Heart left ventricle (tissue), 16 donors: Measurements from ENCODE around the gene KCNQ2. TPM values are rescaled to one million over a fixed set of nuclear protein-coding genes. Genes with fewer than 3 reads are reported as not detected.

Experiments used
- ATAC-seq, 4 donors: fragments of 200-7000 bp; cut with Tn5 transposase; one replicate each; pipeline ENCODE4 v1.9.1; 2020 to 2022; ENCODE audit warnings: moderate library complexity in 4 of 4, mild to moderate bottlenecking in 3 of 4, moderate number of reproducible peaks in 1 of 4
- DNase-seq, 5 donors: peaks; one replicate each; pipeline ENCODE4 v3.0.0-alpha.2; 2020
- H3K27ac ChIP-seq, 12 donors: fragments of 200-600 bp; sonication (generic) in 4 of 12; one replicate each; pipeline versions ENCODE4 v1.5.0 to v1.8.0; 2016 to 2022; ENCODE audit warnings: mild to moderate bottlenecking in 2 of 12
- H3K27me3 ChIP-seq, 9 donors: fragments of 200-600 bp; sonication (generic) in 2 of 9; one replicate each; pipeline versions ENCODE4 v1.5.1 to v1.8.0; 2016 to 2022; ENCODE audit warnings: mild to moderate bottlenecking in 3 of 9
- H3K36me3 ChIP-seq, 9 donors: fragments of 200-600 bp; sonication (generic) in 2 of 9; one replicate each; pipeline versions ENCODE4 v1.5.0 to v1.8.0; 2018 to 2022; ENCODE audit warnings: mild to moderate bottlenecking in 2 of 9
- H3K4me1 ChIP-seq, 12 donors: fragments of 200-600 bp; sonication (generic) in 4 of 12; one replicate each; pipeline versions ENCODE4 v1.5.0 to v1.8.0; 2016 to 2022; ENCODE audit warnings: mild to moderate bottlenecking in 3 of 12
- H3K4me3 ChIP-seq, 12 donors: fragments of 200-600 bp; sonication (generic) in 4 of 12; one replicate each; pipeline versions ENCODE4 v1.5.0 to v1.8.0; 2017 to 2022; ENCODE audit warnings: mild to moderate bottlenecking in 9 of 12, moderate library complexity in 4 of 12
- H3K9me3 ChIP-seq, 12 donors: fragments of 200-600 bp; sonication (generic) in 4 of 12; one replicate each; pipeline versions ENCODE4 v1.5.0 to v1.8.0; 2016 to 2022; ENCODE audit warnings: mild to moderate bottlenecking in 1 of 12
- POLR2A ChIP-seq, 2 donors: fragments of 450-650 bp; IDR thresholded peaks; one replicate each; pipeline ENCODE4 v1.6.1; 2017; ENCODE audit warnings: antibody characterized with exemption in 2 of 2, mild to moderate bottlenecking in 2 of 2, moderate library complexity in 2 of 2
- WGBS, 4 donors: extraction: QIAGEN DNeasy Blood & Tissue Kit in 2 of 4; methylation state at CpG; one replicate each; pipeline versions ENCODE4 v1.1.5 to v1.1.7; 2013 to 2018; 5-methylcytosine and 5-hydroxymethylcytosine counted together
- intact Hi-C, 10 donors: fragments of 100-400 bp; cut with DNase I; formaldehyde crosslinking; loops; one replicate each; pipeline versions ENCODE4 v1.11.1 to v1.14.2; 2022
- polyA plus RNA-seq, 2 donors: library from polyadenylated mRNA; stranded (reverse); fragments of 200-250 nt; gene quantifications; one replicate each; pipeline ENCODE4 v1.2.3, GENCODE V29; 2013
- total RNA-seq, 9 donors: library from RNA; depleted of rRNA in 2 of 9; stranded (reverse); fragments of >200 nt in 2 of 9; fragmentation: NEBNext Ultra II Directional in 3 of 9; extraction: Animal tissue kit (Norgen Biotek cat#: 25700) in 3 of 9; gene quantifications; one replicate each; pipeline versions ENCODE4 v1.1.0 to v1.2.4, GENCODE V29; 2016 to 2023
- TF ChIP-seq, protein P1 (sequence below), 12 donors: fragments of 200-600 bp; sonication (generic) in 4 of 12; IDR thresholded peaks; one replicate each; pipeline versions ENCODE4 v1.5.0 to v1.8.0; 2018 to 2022; ENCODE audit warnings: antibody characterized with exemption in 12 of 12, mild to moderate bottlenecking in 5 of 12
- donor health status: ischemic (EF 13 %, LVEDD 7.1; RV severe dilation, severe dysfunction).
- donor health status: healthy with polysubstance abuse.
- donor health status: DM: no; HTN: yes; CAD: no.
- donor health status: DM: no; HTN: no; CAD: no.
- donor health status: ischemic (EF 25% LVEDD 6.9; RV normal size, moderate dysfunction).
- donor health status: ischemic (EF 25% LVEDD 5.7; RV mildly dilated, moderate dysfunction).
- donor health status: healthy.
- donor health status: DM: yes; HTN: yes; CAD: no.
- donor health status: ischemic (EF 35%, LVEDD 5.7; RV mildly dilated, moderate dysfunction).
- donor health status: nonischemic (EF 11% LVEDD 7.7; RV severe dilation, severe dysfunction).
- donor health status: DM: yes; HTN: yes; CAD: no.
- donor health status: PGD.
- donor health status: ischemic (EF 29% LVEDD 5.4; RV normal size, mild dysfunction).
- donor health status: nonischemic (EF 23%, LVEDD 6.1; RV moderate dilation, normal function).

The KCNQ2 gene
- total and polyA plus RNA-seq, 11 donors, result 0.06 to 2.6 (median 0.65) TPM; not detected in 7

DNA sequence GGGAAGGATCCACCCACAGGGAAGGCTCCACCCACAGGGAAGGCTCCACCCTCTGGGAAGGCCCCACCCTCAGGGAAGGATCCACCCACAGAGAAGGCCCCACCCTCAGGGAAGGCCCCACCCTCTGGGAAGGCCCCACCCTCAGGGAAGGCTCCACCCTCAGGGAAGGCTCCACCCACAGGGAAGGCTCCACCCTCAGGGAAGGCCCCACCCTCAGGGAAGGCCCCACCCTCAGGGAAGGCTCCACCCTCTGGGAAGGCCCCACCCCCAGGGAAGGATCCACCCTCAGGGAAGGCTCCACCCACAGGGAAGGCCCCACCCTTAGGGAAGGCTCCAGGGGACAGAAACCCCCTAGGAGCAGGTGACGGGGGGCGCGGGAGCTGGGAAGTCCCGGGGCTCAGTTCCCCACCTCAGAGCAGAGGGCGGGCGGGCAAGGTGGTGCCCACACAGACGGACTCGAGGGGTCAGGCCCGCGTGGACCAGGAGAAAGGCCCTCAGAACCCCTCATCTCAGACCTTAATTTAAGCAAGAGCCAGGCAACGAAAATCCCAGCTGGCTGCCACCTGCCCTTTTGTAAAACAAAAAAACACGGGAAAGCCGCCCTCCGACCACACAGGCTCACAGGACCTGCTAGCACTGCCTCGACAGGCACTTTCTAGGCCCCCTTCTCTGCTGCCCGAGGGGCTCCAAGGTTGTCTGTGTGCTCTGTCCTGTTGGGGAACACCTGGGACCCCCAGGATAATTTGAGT lies 39.7 kb downstream of the KCNQ2 start:
- DNase-seq, result no peak
- Histone ChIP-seq H3K4me1 (peaks cover 0 to 7% (median 0%) of the 10 kb centered on the region in 12 donors), H3K36me3 (no peaks in the 10 kb centered on the region), H3K4me3 (no peak overlapping the region), H3K9me3 (no peaks in the 10 kb centered on the region), H3K27ac (no peak overlapping the region), H3K27me3 (peaks cover 0 to 5% (median 0%) of the 10 kb centered on the region in 9 donors)
- TF ChIP-seq POLR2A (IDR thresholded peaks at IDR 0.05), result no peak
- TF ChIP-seq, protein P1, sequence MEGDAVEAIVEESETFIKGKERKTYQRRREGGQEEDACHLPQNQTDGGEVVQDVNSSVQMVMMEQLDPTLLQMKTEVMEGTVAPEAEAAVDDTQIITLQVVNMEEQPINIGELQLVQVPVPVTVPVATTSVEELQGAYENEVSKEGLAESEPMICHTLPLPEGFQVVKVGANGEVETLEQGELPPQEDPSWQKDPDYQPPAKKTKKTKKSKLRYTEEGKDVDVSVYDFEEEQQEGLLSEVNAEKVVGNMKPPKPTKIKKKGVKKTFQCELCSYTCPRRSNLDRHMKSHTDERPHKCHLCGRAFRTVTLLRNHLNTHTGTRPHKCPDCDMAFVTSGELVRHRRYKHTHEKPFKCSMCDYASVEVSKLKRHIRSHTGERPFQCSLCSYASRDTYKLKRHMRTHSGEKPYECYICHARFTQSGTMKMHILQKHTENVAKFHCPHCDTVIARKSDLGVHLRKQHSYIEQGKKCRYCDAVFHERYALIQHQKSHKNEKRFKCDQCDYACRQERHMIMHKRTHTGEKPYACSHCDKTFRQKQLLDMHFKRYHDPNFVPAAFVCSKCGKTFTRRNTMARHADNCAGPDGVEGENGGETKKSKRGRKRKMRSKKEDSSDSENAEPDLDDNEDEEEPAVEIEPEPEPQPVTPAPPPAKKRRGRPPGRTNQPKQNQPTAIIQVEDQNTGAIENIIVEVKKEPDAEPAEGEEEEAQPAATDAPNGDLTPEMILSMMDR (IDR thresholded peaks at IDR 0.05), result no peak
- intact Hi-C loops, result no loop called here
- no peak for ATAC-seq
- WGBS, 4 donors, result 80 to 89% (median 87%) methylated on average over 14 to 16 of the region's 16 CpGs

DNA sequence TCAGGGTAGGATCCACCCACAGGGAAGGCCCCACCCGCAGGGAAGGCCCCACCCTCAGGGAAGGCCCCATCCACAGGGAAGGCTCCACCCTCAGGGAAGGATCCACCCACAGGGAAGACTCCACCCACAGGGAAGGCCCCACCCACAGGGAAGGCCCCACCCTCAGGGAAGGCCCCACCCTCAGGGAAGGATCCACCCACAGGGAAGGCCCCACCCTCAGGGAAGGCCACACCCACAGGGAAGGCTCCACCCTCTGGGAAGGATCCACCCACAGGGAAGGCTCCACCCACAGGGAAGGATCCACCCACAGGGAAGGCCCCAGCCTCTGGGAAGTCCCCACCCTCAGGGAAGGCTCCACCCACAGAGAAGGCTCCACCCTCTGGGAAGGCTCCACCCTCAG lies 40.5 kb downstream of the KCNQ2 start:
- DNase-seq (no peak), ATAC-seq (no peak)
- Histone ChIP-seq H3K36me3 (no peaks in the 10 kb centered on the region), H3K4me3 (no peak overlapping the region), H3K27me3 (no peaks in the 10 kb centered on the region), H3K4me1 (peaks cover 0 to 7% (median 0%) of the 10 kb centered on the region in 12 donors), H3K9me3 (no peaks in the 10 kb centered on the region), H3K27ac (no peak overlapping the region)
- WGBS, 4 donors, result 0 to 92% (median 60%) methylated on average over 1 of the region's 1 CpG; no CpG with 5 or more reads in 1 of the 4 donors
- no peak for TF ChIP-seq POLR2A (IDR thresholded peaks at IDR 0.05)
- TF ChIP-seq, protein P1 (IDR thresholded peaks at IDR 0.05), result no peak
- intact Hi-C loops, result no loop called here

DNA sequence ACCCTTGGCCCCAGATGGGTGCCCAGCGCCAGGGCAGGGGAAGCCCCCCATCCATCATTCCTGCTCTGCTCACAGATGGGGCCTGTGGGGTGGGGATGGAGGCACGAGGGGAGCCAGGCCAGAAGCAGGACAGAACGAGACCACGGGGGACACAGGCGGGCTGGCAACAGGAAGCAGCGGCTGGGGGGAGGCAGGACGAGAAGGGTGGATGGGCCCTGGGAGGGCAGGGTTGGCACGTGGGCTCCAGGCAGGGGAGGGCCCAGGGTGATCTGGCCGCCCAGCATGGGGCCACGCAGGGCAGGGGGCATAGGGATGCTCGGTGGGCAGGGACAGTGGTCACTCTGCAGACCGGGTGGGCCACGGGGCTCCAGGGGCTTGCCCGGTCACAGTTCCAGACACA lies 41.6 kb downstream of the KCNQ2 start:
- no peak for TF ChIP-seq POLR2A (IDR thresholded peaks at IDR 0.05)
- DNase-seq (no peak), ATAC-seq (peak in 1 of 4 donors; percentile 3)
- Histone ChIP-seq H3K4me1 (peaks cover 0 to 7% (median 0%) of the 10 kb centered on the region in 12 donors), H3K27ac (no peak overlapping the region), H3K36me3 (no peaks in the 10 kb centered on the region), H3K27me3 (no peaks in the 10 kb centered on the region), H3K9me3 (no peaks in the 10 kb centered on the region), H3K4me3 (no peak overlapping the region)
- intact Hi-C loops, result no loop called here
- 82 to 87% (median 87%) methylated on average over 13 to 14 of the region's 14 CpGs for WGBS, 4 donors

DNA sequence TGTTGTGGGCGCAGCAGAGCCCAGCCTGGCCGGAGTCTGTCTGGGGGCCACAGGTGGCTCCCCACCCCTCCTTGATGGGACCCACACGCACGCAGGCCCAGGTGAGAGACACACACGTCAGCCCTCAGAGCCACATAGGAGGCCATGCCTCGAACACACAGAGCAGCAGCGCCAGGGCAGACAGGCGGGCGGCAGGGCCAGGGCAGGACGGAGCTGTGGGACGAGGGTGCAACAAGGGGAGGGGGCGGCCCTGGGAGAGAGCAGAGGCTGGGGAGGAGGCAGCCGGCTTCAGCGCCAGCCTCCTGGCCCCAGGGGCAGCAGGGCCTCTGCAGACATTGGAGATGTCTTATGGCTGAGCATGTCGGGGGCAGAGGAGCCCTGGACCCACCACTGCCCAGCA lies 42.5 kb downstream of the KCNQ2 start:
- WGBS, 4 donors, result 85 to 92% (median 90%) methylated on average over 14 to 15 of the region's 15 CpGs
- H3K9me3 ChIP-seq, result peaks cover 0 to under 1% (median 0%) of the 10 kb centered on the region in 12 donors
- peaks cover 0 to 4% (median 0%) of the 10 kb centered on the region in 12 donors for H3K4me1 ChIP-seq
- H3K4me3 ChIP-seq, result no peak overlapping the region
- H3K36me3 ChIP-seq, result no peaks in the 10 kb centered on the region
- ATAC-seq (no peak), DNase-seq (no peak)
- H3K27me3 ChIP-seq, result no peaks in the 10 kb centered on the region
- intact Hi-C loops, result no loop called here
- TF ChIP-seq, protein P1 (IDR thresholded peaks at IDR 0.05), result no peak
- TF ChIP-seq POLR2A (IDR thresholded peaks at IDR 0.05), result no peak
- no peak overlapping the region for H3K27ac ChIP-seq
